ENCODE measurements around the gene SYT2. TPM values are rescaled to one million over a fixed set of nuclear protein-coding genes. Genes with fewer than 3 reads are reported as not detected.
A peak's percentile ranks its signal among the peaks of the same experiment; 100 is the strongest.
"Not testable (repeated sequence)": the region's sequence is repeated elsewhere in the genome, so short reads cannot be mapped to it uniquely, and the experiment has no call there.

Gene SYT2
- total and polyA plus RNA-seq, 10 donors = under 0.01 to 0.14 (median 0.03) TPM; not detected in 3

- DNase-seq = no peak
- 22 to 38% (median 31%) methylated on average over 6 to 20 of the region's 20 CpGs for WGBS, 5 donors
Observed at GRCh38 chr1:202642212-202642611, 68.0 kb downstream of the SYT2 start.

GRCh38 chr1:202639500-202639899 lies 70.8 kb downstream of the SYT2 start:
- Histone ChIP-seq H3K27me3 (replicated peaks in 1 of 7) (peaks cover 0 to 99% (median 41%) of the 10 kb centered on the region in 7 donors), H3K27ac (no peak overlapping the region), H3K9me3 (no peaks in the 10 kb centered on the region), H3K36me3 (no peaks in the 10 kb centered on the region), H3K4me1 (peaks cover 18 to 27% (median 23%) of the 10 kb centered on the region in 6 donors), H3K4me3 (no peak overlapping the region)
- DNase-seq = no peak
- TF ChIP-seq POLR2AphosphoS5 (IDR thresholded peaks at IDR 0.05) (no peak), CTCF (IDR thresholded peaks at IDR 0.05 in 8 of 11, conservative IDR thresholded peaks at IDR 0.05 in 3 of 11) (no peak), POLR2A (IDR thresholded peaks at IDR 0.05) (no peak)
- 79 to 84% (median 82%) methylated on average over 9 of the region's 9 CpGs for WGBS, 5 donors
- intact Hi-C loops (cut with DNase I; ENCODE audit: low total_unique reads) = no loop called here

More at GRCh38 chr1:202642212-202642611, 68.0 kb downstream of the SYT2 start:
- Histone ChIP-seq H3K4me1 (peaks cover 19 to 33% (median 24%) of the 10 kb centered on the region in 6 donors), H3K9me3 (no peaks in the 10 kb centered on the region), H3K27me3 (replicated peaks in 1 of 7) (peaks cover 0 to 100% (median 52%) of the 10 kb centered on the region in 7 donors), H3K36me3 (no peaks in the 10 kb centered on the region), H3K27ac (no peak overlapping the region), H3K4me3 (peak overlapping the region in 3 of 8 donors; percentile 24 to 64 (median 28))
- no peak for TF ChIP-seq POLR2AphosphoS5 (IDR thresholded peaks at IDR 0.05)
- TF ChIP-seq POLR2A (IDR thresholded peaks at IDR 0.05) = no peak
- TF ChIP-seq CTCF (IDR thresholded peaks at IDR 0.05 in 8 of 11, conservative IDR thresholded peaks at IDR 0.05 in 3 of 11) = no peak
- intact Hi-C loops (cut with DNase I; ENCODE audit: low total_unique reads) = no loop called here

- H3K9me3 ChIP-seq; H3K4me3 ChIP-seq; intact Hi-C loops (cut with DNase I; ENCODE audit: low total_unique reads); H3K27ac ChIP-seq; H3K36me3 ChIP-seq; DNase-seq: not testable (repeated sequence)
- 77 to 86% (median 83%) methylated on average over 9 of the region's 9 CpGs for WGBS, 5 donors
- Histone ChIP-seq H3K4me1 (peaks cover 11 to 20% (median 17%) of the 10 kb centered on the region in 6 donors), H3K27me3 (replicated peaks in 1 of 7) (peaks cover 0 to 99% (median 34%) of the 10 kb centered on the region in 7 donors)
Observed at GRCh38 chr1:202638701-202639305, 71.5 kb downstream of the SYT2 start.

GRCh38 chr1:202638019-202638700 lies 72.1 kb downstream of the SYT2 start:
- WGBS, 5 donors = 72 to 80% (median 79%) methylated on average over 7 of the region's 7 CpGs
- no peak for TF ChIP-seq CTCF (IDR thresholded peaks at IDR 0.05 in 8 of 11, conservative IDR thresholded peaks at IDR 0.05 in 3 of 11)
- TF ChIP-seq POLR2A (IDR thresholded peaks at IDR 0.05) = no peak
- no peak for TF ChIP-seq POLR2AphosphoS5 (IDR thresholded peaks at IDR 0.05)
- Histone ChIP-seq H3K9me3 (no peaks in the 10 kb centered on the region), H3K36me3 (no peaks in the 10 kb centered on the region), H3K27me3 (replicated peaks in 1 of 7) (peaks cover 0 to 99% (median 28%) of the 10 kb centered on the region in 7 donors), H3K4me3 (no peak overlapping the region), H3K27ac (no peak overlapping the region), H3K4me1 (peaks cover 7 to 13% (median 11%) of the 10 kb centered on the region in 6 donors)
- no peak for DNase-seq
- intact Hi-C loops (cut with DNase I; ENCODE audit: low total_unique reads) = no loop called here

- H3K36me3 ChIP-seq; H3K27ac ChIP-seq; DNase-seq; intact Hi-C loops (cut with DNase I; ENCODE audit: low total_unique reads); H3K9me3 ChIP-seq; H3K4me1 ChIP-seq; H3K4me3 ChIP-seq: not testable (repeated sequence)
- peaks cover 0 to 98% (median 21%) of the 10 kb centered on the region in 7 donors for H3K27me3 ChIP-seq (replicated peaks in 1 of 7)
- WGBS, 5 donors = 70 to 78% (median 74%) methylated on average over 10 to 16 of the region's 16 CpGs
Observed at GRCh38 chr1:202637321-202638018, 72.8 kb downstream of the SYT2 start.

- DNase-seq; H3K9me3 ChIP-seq; intact Hi-C loops (cut with DNase I; ENCODE audit: low total_unique reads); H3K36me3 ChIP-seq; H3K4me3 ChIP-seq; H3K4me1 ChIP-seq; H3K27ac ChIP-seq: not testable (repeated sequence)
- H3K27me3 ChIP-seq (replicated peaks in 1 of 7) = peaks cover 0 to 98% (median 14%) of the 10 kb centered on the region in 7 donors
- 47 to 61% (median 58%) methylated on average over 3 of the region's 3 CpGs for WGBS, 5 donors
Observed at GRCh38 chr1:202636171-202636570, 74.1 kb downstream of the SYT2 start.

Data from spleen (tissue), 11 donors.